HG02981 (cell line): Measurements from ENCODE around the gene SF3B3.

Source experiments
- ATAC-seq: cut with Tn5 transposase; IDR thresholded peaks from one replicate; pipeline ENCODE4 v1.9.1; 2021; ENCODE audit warnings: mild to moderate bottlenecking, moderate library complexity; ENCODE audit not compliant: unreplicated experiment

The SF3B3 gene

DNA sequence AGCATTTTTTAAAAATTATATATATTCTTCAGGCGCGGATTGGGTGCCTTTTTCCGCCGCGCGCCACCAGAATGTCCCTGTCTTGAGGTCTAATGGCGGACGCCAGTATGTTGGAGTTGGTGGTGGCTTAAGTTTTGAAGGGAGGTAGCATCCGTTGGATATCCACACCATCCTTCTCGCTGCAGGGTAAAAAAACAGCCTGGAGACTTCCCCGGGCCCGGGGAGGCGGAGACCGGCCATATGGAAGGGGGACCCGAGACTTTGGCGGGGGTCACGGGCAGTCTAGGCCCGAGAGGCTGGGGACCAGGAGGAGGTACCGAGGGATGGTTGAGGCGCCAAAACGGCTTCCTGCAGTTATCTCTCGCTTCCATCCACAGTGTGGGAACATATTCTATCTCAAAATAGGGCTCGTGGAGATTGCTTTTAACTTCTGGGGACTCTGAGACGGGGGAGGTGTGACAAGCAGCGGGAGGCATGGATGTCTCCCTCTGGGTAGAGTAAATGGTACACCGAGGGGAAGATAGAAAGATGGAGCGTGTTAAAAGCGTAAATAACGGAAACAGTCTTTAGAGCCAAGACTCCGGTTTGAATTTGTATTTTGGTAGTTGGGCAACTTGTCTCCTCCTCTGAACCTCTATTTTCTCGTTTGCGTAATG lies at the start of gene SF3B3:
Gene SF3B3, plus strand, starts transcription at position 74 of the 656 bp plus-strand sequence. CDS start 2,841 bp downstream, outside the sequence.
- ATAC-seq: peak; percentile 45

DNA sequence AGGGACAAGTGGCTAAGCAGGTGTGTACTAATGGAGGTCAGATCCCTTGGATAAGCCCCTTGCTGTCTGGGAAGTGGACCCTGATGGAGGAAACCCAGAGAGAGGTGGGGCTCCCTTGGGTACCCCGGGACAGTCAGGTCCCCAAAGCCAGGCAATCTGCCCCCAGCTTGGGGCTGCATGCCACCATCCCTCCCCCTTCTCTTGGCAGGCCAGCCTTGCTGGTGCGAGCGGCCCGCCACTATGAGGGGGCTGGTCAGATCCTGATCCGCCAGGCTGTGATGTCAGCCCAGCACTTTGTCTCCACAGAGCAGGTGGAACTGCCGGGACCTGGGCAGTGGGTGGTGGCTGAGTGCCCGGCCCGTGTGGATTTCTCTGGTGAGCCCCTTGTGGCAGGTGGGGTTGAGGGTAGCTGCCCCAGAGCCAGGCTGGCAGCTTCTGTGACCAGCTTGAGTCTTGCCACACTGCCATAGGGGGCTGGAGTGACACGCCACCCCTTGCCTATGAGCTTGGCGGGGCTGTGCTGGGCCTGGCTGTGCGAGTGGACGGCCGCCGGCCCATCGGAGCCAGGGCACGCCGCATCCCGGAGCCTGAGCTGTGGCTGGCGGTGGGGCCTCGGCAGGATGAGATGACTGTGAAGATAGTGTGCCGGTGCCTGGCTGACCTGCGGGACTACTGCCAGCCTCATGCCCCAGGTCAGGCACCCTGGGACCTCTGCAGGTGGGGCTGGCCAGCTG lies 49.1 kb upstream of the SF3B3 start:
- ATAC-seq: no peak

DNA sequence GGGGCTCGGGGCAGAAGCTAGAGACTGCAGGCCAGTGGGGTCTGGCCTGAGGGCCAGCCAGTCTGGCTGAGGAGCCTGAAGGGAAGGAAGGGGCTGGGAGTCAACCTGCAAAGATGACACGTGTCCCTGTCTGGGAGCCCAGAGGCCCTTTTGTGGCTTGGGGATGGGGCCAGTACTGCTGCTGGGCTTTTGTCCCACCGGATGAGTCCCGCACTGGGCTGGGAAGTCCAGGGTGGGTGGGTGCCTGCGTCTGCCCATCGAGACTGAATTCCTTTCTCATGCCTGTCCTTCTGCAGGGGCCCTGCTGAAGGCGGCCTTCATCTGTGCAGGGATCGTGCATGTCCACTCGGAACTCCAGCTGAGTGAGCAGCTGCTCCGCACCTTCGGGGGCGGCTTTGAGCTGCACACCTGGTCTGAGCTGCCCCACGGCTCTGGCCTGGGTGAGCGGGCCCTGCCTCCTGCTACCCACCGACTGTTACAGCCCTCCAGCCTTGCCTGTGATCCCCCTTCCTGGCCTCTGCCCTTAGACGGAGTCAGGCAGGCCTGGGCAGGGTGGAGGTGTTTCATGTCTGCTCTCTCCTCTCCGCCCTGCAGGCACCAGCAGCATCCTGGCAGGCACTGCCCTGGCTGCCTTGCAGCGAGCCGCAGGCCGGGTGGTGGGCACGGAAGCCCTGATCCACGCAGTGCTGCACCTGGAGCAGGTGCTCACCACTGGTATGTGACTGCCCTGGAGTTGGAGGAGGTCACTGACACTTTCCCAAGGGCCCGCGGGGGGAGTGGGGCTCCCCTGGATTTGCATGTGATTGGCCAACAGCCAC lies 48.4 kb upstream of the SF3B3 start:
- no peak for ATAC-seq

DNA sequence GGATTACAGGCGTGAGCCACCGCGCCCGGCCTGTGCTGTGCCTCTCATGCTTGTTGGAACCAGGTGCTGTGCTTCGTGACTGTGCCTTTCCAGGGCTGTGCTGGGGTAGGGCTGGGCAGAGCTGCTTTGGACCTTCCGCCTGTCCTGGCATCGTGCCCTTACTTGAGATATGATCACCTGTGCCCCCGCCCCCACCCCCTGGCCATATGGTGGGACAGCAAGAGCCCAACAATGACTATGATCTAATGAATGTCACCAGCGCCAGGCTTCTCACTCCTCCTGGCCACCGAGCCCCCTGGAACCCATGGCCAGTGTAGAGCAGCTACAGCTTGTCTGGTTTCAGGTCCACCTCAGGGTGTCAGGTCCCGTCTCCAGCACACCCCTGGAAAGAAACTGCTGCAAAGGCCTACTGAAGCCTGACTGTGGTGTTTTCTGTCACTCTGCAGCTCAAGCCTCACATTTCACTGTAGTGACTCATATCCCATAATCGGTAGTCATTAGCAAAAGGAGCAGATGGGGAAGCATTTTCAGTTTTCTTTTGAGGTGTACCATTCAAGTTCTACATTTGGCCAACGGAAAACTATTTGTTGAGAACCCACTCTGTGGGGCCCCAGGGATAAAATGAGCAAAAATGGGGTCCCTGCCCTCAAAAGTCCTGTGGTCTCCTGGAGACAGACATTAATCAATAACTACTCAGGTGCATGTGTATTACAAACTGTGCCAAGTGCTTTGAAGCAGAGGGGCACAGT lies 47.2 kb upstream of the SF3B3 start:
- peak; percentile 89 for ATAC-seq

DNA sequence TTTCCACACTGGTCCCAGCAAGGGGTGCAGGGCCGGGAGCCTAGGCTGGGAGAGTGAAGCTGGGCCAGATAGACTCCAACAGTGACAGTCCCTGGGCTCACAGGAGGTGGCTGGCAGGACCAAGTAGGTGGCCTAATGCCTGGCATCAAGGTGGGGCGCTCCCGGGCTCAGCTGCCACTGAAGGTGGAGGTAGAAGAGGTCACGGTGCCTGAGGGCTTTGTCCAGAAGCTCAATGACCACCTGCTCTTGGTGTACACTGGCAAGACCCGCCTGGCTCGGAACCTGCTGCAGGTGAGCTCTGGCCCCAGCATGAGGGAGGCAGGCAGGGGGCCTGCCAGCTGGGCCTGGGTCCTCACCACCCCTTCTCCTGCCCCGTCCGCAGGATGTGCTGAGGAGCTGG lies 45.4 kb upstream of the SF3B3 start:
- no peak for ATAC-seq

DNA sequence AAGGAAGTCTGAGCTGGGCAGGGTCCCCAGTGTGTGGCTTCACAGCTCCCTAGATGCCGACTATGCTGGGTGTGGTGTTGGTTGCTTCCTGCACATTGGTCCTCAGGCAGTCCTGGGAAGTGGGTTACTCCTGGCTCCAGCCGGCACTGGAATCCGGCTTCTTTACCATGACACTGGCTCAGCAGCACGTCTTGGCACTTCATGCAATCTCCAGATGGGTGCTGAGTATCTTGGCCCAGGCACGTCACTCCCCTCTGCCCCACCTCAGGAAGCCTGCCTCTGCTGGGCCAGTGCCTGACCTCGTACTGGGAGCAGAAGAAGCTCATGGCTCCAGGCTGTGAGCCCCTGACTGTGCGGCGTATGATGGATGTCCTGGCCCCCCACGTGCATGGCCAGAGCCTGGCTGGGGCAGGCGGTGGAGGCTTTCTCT lies 44.7 kb upstream of the SF3B3 start:
- no peak for ATAC-seq

DNA sequence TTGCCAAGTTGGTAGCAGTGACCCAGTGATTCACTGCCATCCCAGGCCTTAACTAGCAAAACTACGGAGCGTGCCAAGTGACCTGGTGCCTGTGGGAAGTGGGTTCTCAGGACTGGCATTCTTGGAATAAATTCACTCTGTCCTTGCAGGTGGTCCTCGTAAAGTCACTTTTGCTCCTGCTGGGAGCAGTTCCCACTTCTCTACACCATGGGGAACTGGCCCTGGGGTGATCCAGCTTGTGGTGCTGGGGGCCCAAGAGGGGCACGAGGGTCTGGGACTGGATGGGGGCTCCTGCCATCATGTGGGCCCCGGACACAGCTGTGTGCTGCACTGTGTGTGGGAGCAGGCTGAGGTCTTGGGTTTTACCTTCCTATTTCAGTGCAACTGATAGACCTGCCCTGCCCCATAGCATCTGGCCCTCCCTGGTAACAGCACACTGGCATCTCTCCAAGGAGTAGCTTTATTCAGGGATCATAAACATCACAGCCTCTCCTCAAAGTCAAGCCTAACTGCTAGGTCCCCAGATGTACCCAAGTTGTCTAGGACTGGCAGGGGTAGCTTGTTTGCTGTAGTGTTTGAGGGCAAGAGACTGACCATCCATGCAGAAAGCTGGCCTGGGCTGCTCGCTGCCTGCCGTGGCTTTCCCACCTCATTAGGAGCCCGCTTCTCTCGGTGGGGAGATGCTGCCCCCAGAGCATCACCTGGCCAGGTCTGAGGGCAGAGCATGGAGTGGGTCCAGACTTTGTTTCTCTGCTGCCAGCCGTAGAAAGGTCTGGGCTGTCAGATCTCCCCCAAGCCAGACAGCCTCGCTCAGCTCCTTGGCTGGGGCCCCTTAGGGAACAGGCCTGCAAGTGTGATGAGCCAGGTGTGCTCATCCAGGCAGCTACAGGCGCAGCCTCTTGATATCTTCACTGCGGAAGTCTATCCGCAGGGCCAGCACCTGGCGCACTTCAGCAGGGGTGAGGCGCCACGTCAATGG lies 43.2 kb upstream of the SF3B3 start:
- no peak for ATAC-seq

DNA sequence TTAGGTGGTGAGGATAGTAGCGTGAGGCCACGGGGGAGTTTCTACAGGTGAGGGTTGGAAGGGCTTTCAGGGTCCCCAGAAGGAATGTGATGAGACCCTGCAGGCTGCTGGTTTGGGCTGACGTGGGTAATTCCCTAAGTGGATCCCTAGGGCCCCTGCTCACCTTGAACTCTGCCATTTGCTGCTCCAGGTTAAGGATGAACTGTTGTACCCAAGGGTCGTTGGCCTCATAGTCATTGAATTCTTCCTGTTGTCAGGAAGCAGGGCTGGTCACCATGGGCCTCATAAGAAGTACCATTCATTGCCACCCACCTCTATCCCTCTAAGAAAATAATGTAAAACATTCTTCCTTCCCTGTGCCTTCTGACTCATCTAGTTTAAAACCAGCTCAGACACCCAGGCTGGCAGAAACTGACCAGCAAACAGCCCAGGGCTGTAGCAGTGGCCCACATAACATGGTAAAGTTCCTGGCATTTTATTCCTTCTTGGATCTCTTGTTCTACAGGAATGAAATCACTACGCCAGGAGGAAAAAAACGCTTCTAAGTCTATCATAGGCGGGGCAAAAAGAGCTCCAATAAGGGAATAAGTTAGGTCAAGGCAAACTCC lies 41.6 kb upstream of the SF3B3 start:
- ATAC-seq: no peak

DNA sequence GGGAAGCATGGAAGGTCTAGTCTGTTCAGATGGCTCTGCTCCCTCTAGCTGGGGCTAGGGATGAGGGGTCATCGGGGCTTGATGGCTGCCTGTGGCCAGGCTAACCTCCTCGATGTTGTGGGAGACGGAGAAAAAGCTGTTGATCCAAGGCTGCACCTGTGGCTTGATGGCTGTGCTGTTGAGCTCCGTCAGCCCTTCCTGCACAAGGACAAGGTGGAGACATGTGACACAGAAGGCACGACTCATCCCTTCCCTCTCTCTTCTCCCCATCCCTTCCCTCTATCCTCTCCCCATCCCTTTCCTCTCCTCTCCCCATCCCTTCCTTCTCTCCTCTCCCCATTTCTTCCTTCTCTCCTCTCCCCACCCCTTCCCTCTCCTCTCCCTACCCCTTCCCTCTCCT lies 41.0 kb upstream of the SF3B3 start:
- ATAC-seq: no peak

DNA sequence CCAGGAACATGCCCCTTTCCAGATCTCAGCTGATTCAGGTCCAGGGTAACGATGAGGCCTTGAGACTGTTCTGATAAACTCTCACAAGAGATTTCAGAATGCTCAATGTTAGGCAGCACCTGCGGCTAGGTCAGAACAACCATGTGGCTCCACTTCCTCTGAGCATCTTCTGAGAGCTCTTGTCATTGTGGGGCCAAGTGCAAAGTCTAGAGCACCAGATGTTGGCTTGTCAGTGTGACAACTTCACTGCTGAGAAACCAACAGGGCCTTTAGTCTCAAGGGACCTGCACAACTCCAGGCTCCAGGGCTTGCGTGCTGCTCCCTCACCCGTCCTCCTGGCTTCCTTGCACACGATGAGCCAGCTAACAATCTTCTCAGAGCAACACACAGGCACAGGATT lies 40.2 kb upstream of the SF3B3 start:
- ATAC-seq: no peak

DNA sequence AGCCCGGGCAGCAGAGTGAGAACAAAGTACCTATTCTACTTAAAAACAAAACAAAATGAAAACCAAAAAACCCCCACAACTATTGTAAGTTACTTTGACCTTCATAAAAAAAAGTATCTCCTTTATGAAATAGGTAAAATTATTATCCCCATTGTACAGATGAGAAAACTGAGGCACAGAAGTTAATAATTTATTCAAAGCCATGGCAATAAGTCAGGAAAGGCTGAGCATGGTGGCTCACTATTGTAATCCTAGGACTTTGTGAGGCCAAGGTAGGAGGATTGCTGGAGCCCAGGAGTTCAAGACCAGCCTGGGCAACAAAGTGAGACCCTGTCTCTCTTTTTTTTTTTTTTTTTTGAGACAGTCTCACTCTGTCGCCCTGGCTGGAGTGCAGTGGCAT lies 38.7 kb upstream of the SF3B3 start:
- no peak for ATAC-seq

DNA sequence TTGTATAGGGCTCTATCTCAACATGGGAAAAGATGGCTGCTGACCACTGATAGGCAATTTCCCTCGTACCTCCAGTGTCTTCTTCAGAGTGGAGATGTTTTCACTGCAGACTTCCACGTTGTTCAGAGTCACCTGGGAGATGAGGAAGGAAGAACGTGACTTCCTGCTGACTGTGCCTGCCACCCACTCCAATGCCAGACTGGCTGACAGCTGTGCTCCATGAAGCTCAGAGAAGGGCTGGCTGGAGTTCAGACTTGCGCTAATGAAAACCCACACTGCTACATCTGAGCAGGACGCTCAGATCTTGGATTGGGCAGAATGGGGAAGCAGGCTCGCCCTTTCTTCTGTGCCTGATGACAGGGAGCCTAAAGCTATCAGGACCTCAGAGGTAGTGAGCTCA lies 33.4 kb upstream of the SF3B3 start:
- ATAC-seq: no peak

DNA sequence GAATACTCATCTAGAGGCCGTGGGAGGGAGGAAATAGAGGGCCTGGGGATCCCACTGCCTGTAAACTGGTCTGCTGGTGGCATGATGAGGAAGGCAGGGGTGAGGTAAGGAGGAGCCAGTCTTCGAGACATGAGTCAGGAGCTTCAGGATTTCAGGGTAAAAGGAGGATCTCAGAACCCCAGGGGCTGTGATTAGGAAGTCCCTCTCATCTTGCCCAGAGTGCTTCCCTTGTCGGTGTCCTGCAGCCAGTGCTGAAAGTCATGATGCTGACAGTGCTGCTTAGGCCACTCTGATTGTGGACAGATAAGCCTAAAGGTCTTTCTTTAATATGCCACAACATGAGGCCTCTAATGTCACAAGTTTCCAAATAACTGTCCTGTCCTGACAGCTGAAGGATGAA lies 29.8 kb upstream of the SF3B3 start:
- ATAC-seq: no peak

DNA sequence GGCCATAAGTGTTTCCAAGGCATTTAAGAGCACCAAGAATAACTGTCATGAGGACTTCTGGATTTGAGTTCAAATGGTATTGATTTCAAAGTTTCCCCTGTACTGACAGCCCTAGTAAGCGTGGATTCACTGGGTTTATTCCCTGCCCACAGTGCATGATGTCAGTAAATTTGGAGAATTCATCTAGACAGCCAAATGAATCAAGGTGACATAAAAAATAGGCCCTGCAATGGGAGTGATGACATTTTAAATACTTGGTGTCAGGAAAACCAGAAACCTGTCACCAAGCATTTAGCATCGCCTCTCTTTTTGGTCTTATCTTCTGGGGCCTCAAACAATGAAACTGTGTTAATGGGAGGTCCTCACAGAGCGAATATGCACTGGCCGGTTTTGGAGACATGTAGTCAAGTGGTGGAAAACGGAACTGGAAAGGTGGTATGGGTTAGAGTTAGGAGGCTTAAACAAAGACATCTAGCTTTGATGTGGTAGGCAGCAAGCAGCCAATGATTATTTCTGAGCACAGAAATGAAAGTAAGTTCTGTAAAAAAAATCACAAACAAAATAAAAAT lies 29.3 kb upstream of the SF3B3 start:
- no peak for ATAC-seq

DNA sequence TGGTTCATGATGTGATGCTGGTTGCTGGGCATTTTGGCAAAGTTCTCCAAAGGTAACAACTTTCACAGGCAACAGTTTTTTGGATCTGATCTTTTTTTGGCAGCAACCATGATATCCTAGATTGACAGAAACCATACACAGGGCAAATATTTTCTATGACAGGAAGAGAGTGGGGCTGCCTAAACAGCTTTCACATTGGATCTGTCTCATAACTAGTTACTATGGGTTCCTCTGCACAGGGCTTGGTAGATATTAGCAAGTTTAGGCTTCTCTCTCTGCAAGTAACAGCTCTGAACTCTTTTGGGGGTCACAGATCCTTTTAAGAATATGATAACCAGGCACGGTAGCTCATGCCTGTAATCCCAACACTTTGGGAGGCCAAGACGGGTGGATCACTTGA lies 28.8 kb upstream of the SF3B3 start:
- ATAC-seq: no peak

DNA sequence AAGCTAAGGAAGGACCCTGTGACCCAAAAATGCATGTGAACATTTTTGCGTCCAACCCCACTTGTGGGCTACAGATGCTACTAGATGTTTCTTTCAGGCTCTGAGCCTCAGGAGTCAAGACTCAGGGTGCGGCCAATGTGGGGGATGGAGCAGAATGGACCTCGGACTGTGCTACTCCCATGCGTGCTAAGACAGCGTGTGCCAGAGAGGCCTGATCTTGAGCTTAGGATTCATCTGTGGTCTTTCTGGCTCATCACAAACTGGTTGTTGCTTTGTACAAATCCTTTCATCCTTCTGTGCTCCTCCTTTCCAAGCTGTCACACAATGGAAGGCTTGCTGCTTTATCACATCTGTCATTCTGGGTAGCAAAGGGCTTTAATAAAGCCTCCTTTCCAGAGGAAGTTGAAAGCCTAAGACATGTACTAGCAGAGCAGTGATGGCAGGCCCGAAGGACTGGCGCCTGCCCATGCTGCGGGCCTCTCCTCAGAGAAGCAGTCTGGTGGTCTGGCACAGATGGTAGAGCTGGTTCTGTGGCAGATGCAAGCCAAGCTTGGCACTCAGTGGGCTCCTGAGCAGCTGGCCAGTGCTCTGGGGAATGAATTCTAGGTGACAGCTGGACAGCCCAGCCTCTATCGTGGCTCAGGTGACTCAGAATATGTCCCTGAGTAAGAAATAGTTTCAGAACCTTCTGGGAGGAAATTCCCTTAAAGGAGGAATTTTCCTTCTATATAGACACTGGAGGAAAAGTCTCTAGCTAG lies 28.0 kb upstream of the SF3B3 start:
- no peak for ATAC-seq

DNA sequence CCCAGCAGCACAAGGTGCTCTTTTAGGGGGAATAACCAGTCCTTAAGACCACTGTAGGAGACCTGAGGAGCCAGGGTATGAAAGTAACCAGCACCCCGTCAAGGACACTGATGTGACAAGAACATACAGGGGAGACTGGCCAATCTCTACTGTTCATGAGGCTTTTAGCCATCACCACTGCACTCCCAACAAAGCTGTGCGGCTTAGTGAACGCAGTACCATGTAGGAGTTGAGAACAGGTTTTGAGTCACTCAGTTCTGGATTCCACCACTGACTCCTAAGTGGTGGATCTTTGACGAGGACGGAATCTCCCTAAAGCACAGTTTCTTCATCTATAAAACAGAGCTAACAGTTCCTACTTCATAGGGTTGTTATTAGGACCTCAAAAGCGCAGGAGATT lies 27.1 kb upstream of the SF3B3 start:
- ATAC-seq: no peak

DNA sequence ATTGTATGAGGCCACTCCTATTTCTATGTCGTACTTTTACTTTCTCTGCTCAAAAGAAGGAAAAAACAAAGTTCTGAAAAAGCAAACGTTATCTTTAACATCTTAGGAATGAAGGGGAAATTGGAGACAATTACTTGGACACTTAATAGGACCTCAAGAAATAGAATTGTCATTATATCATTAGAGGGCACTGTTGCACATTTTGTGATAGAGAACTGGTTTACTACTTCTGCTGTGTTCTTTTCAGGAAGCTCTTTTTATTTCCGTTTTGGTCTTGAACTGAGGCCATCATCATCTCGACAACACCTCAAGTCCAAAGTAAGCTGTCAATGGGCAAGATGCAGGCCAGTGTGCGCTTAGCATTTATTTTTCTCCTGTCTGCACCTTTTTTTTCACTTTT lies 14.9 kb upstream of the SF3B3 start:
- ATAC-seq: no peak
